WTC11 (cell line): ENCODE results near the gene AKAP13. TPM values are rescaled to one million over a fixed set of nuclear protein-coding genes. Genes with fewer than 3 reads are reported as not detected.

Experiments
- ATAC-seq: fragments of 200-7000 bp; cut with Tn5 transposase; 2 replicates; pipeline ENCODE4 v1.10.0; 2021; ENCODE audit warnings: mild to moderate bottlenecking, moderate library complexity
- CTCF ChIA-PET: fragments of 300-600 bp; sonication (Branson Sonifier 250); formaldehyde crosslinking; loops from one replicate; lab custom pipeline; 2021; ENCODE audit warnings: antibody characterized with exemption; lab: Charles Lee
- POLR2A ChIA-PET: fragments of 350-600 bp; sonication (Branson Sonifier 250); formaldehyde crosslinking; loops from one replicate; lab custom pipeline; 2021; ENCODE audit warnings: antibody characterized with exemption; lab: Charles Lee
- DNase-seq: peaks from one replicate; pipeline ENCODE4 v3.0.0; 2021; ENCODE audit warnings: low spot score
- H3K27ac Mint-ChIP-seq: 2 replicates; pipeline ENCODE4 v1.8.0; 2021; ENCODE audit warnings: mixed read lengths
- H3K27me3 Mint-ChIP-seq: 2 replicates; pipeline ENCODE4 v1.8.0; 2021; ENCODE audit warnings: low read depth, mild to moderate bottlenecking, moderate library complexity, mixed read lengths
- H3K36me3 Mint-ChIP-seq: 2 replicates; pipeline ENCODE4 v1.8.0; 2021; ENCODE audit warnings: mixed read lengths
- H3K4me1 Mint-ChIP-seq: 2 replicates; pipeline ENCODE4 v1.8.0; 2022; ENCODE audit warnings: mixed read lengths
- H3K4me3 Mint-ChIP-seq: 2 replicates; pipeline ENCODE4 v1.8.0; 2021; ENCODE audit warnings: mild to moderate bottlenecking, moderate library complexity, mixed read lengths
- H3K9me3 Mint-ChIP-seq: 2 replicates; pipeline ENCODE4 v1.8.0; 2021; ENCODE audit warnings: mixed read lengths
- AR ChIP-seq: fragments of 250-450 bp; sonication (Bioruptor Pico); IDR thresholded peaks from 2 replicates; pipeline ENCODE4 v1.9.0; 2021; ENCODE audit warnings: mild to moderate bottlenecking
- ATF1 ChIP-seq: sonication (generic); formaldehyde crosslinking; IDR thresholded peaks from 2 replicates; pipeline ENCODE4 v1.8.1; 2023; ENCODE audit warnings: mild to moderate bottlenecking, moderate library complexity, missing genetic modification reagents
- ATF2 ChIP-seq: sonication (generic); formaldehyde crosslinking; IDR thresholded peaks from 2 replicates; pipeline ENCODE4 v1.8.1; 2022; ENCODE audit warnings: low read depth, missing genetic modification reagents, borderline replicate concordance
- CBFB ChIP-seq: sonication (generic); formaldehyde crosslinking; IDR thresholded peaks from 2 replicates; pipeline ENCODE4 v1.8.1; 2022; ENCODE audit warnings: mild to moderate bottlenecking, low read depth, missing genetic modification reagents
- CTCF ChIP-seq: fragments of 200-600 bp; IDR thresholded peaks from 2 replicates; pipeline ENCODE4 v1.8.0; 2022; ENCODE audit warnings: antibody characterized with exemption
- ELF4 ChIP-seq: sonication (generic); formaldehyde crosslinking; IDR thresholded peaks from 2 replicates; pipeline ENCODE4 v1.8.1; 2022; ENCODE audit warnings: low read depth, mild to moderate bottlenecking, moderate library complexity, missing genetic modification reagents
- EMX1 ChIP-seq: fragments of 250-450 bp; sonication (Bioruptor Pico); IDR thresholded peaks from 2 replicates; pipeline ENCODE4 v1.8.0; 2021; ENCODE audit warnings: mild to moderate bottlenecking
- ERG ChIP-seq: fragments of 250-450 bp; sonication (Bioruptor Pico); IDR thresholded peaks from 2 replicates; pipeline ENCODE4 v1.8.0; 2021; ENCODE audit warnings: mild to moderate bottlenecking
- NR2C2 ChIP-seq: sonication (generic); formaldehyde crosslinking; IDR thresholded peaks from 2 replicates; pipeline ENCODE4 v1.8.0; 2022; ENCODE audit warnings: mild to moderate bottlenecking, missing genetic modification reagents
- PREB ChIP-seq: sonication (generic); formaldehyde crosslinking; IDR thresholded peaks from 2 replicates; pipeline ENCODE4 v1.8.1; 2022; ENCODE audit warnings: mild to moderate bottlenecking, missing genetic modification reagents, moderate library complexity, borderline replicate concordance
- SMAD3 ChIP-seq: sonication (generic); formaldehyde crosslinking; IDR thresholded peaks from 2 replicates; pipeline ENCODE4 v1.8.0; 2022; ENCODE audit warnings: missing genetic modification reagents, mild to moderate bottlenecking, borderline replicate concordance
- STAT6 ChIP-seq: sonication (generic); formaldehyde crosslinking; conservative IDR thresholded peaks from 2 replicates; pipeline ENCODE4 v1.8.1; 2023; ENCODE audit warnings: mild to moderate bottlenecking, low read depth, missing genetic modification reagents, moderate library complexity
- total RNA-seq: library from RNA; stranded (reverse); gene quantifications from 3 replicates; pipeline ENCODE4 v1.2.3, GENCODE V29; 2021

Gene AKAP13
- total RNA-seq, 1 experiment from 2014 or later, result 50.3 TPM

GRCh38 chr15:85563731-85564130 lies 183.3 kb downstream of the AKAP13 start (continued):
- TF ChIP-seq PREB (CRISPR knock-in tag) (no peak), ELF4 (CRISPR knock-in tag) (no peak), NR2C2 (CRISPR knock-in tag) (no peak), CTCF (no peak)

- ChIA-PET CTCF (no interaction called here), POLR2A (no interaction called here)
- TF ChIP-seq AR (CRISPR knock-in tag) (no peak), ATF2 (CRISPR knock-in tag) (no peak), CBFB (no peak), STAT6 (CRISPR knock-in tag) (no peak), EMX1 (no peak), ERG (no peak), ATF1 (CRISPR knock-in tag) (no peak), SMAD3 (no peak)
These were observed 184.3 kb downstream of the AKAP13 start for GRCh38 chr15:85564686-85565085.

More at GRCh38 chr15:85564686-85565085, 184.3 kb downstream of the AKAP13 start:
- H3K27ac Mint-ChIP-seq, result no peak overlapping the region
- ATAC-seq (no peak), DNase-seq (no peak)
- H3K27me3 Mint-ChIP-seq, result no peaks in the 10 kb centered on the region
- H3K9me3 Mint-ChIP-seq, result peaks cover 4% of the 10 kb centered on the region
- no peak overlapping the region for H3K4me3 Mint-ChIP-seq
- peaks cover 28% of the 10 kb centered on the region for H3K4me1 Mint-ChIP-seq
- no peaks in the 10 kb centered on the region for H3K36me3 Mint-ChIP-seq
